Thymus (tissue), 14 donors: ENCODE data around the gene STAC3. TPM values are rescaled to one million over a fixed set of nuclear protein-coding genes. Genes with fewer than 3 reads are reported as not detected.
"Not testable (repeated sequence)": the region's sequence is repeated elsewhere in the genome, so short reads cannot be mapped to it uniquely, and the experiment has no call there.

ENCODE experiments used
- DNase-seq, 9 donors: peaks; one replicate each; pipeline ENCODE4 v3.0.0-alpha.2; 2013; ENCODE audit warnings: low spot score in 9 of 9, low read depth in 6 of 9, missing footprints in 1 of 9
- H3K27ac ChIP-seq, 2 donors: one replicate each; pipeline ENCODE4 v1.5.1; 2013; ENCODE audit warnings: control low read depth in 1 of 2, low read depth in 1 of 2, low read length in 1 of 2, mild to moderate bottlenecking in 1 of 2, moderate library complexity in 1 of 2
- H3K27me3 ChIP-seq, 2 donors: one replicate each; pipeline ENCODE4 v1.5.1; 2013; ENCODE audit warnings: low read length in 1 of 2; ENCODE audit not compliant: control insufficient read depth in 2 of 2, insufficient read depth in 1 of 2
- H3K36me3 ChIP-seq, 2 donors: one replicate each; pipeline ENCODE4 v1.5.1; 2013; ENCODE audit warnings: low read length in 1 of 2, mild to moderate bottlenecking in 1 of 2, moderate library complexity in 1 of 2; ENCODE audit not compliant: control insufficient read depth in 2 of 2, insufficient read depth in 2 of 2
- H3K4me1 ChIP-seq, 2 donors: one replicate each; pipeline ENCODE4 v1.5.1; 2013; ENCODE audit warnings: low read length in 2 of 2; ENCODE audit not compliant: control insufficient read depth in 2 of 2, insufficient read depth in 2 of 2
- H3K4me3 ChIP-seq, 2 donors: one replicate each; pipeline ENCODE4 v1.5.1; 2013; ENCODE audit warnings: low read length in 2 of 2, control low read depth in 1 of 2, mild to moderate bottlenecking in 1 of 2
- H3K9me3 ChIP-seq, 2 donors: one replicate each; pipeline ENCODE4 v1.5.1; 2013; ENCODE audit warnings: low read length in 1 of 2, mild to moderate bottlenecking in 1 of 2; ENCODE audit not compliant: control insufficient read depth in 2 of 2, insufficient read depth in 1 of 2
- WGBS: extraction: QIAGEN DNeasy Blood & Tissue Kit; methylation state at CpG from one replicate; pipeline ENCODE4 v1.1.7; 2013; 5-methylcytosine and 5-hydroxymethylcytosine counted together
- long read RNA-seq, 10 donors: transcript quantifications; one replicate each; lab custom pipeline, GENCODE V29; 2026
- polyA plus RNA-seq: library from polyadenylated mRNA; stranded (reverse); fragments of 200-250 nt; gene quantifications from one replicate; pipeline ENCODE4 v1.2.3, GENCODE V29; 2013
- total RNA-seq: library from RNA; stranded (reverse); fragments of 120-200 nt; gene quantifications from one replicate; pipeline ENCODE4 v1.2.4, GENCODE V29; 2013
- donor health status: healthy.

Gene STAC3
- total RNA-seq (2.1 TPM), polyA plus RNA-seq (12.3 TPM)
- long read RNA-seq, donor 1, result 0 reads
- long read RNA-seq, donor 2, result 0 reads
- long read RNA-seq, donor 3, partial matches to known transcripts, result 0 of 1 reads
- long read RNA-seq, donor 3, other reads (novel, unspliced or antisense), result 0 of 1 reads
- long read RNA-seq, donor 4, result 0 reads
- long read RNA-seq, donor 5, result 0 reads
- long read RNA-seq, donor 6, result 0 reads
- long read RNA-seq, donor 7, result 0 reads
- long read RNA-seq, donor 8, result 0 reads
- long read RNA-seq, donor 9, result 0 reads
- long read RNA-seq, donor 10, result 0 reads

DNA sequence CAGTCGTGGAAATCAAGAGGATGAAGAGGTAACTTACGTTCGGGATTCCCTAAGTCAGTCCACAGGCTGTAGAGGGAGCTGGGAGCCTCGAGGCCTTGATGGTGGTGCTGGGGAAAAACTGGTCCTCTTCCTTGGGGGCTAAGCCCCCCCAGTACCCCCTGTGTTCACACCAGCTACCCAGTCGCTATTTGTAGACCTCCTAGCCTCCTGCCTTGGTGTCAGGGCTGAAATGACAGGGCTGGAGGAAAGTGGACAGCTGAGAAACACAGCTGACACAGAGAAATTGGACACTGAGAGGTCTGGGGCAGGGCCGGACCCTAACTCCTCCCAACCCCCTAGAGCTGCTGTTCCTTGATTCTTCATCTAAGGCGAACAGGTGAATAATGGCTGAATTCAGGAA lies at the start of gene STAC3:
Gene STAC3 (minus strand): TSS at position 232 of the 400 bp plus-strand sequence. CDS start 1,551 bp downstream, outside the sequence.
- DNase-seq, result no peak
- WGBS, result 93% methylated on average over 7 of the region's 7 CpGs
- peaks cover 2 to 10% of the 10 kb centered on the region in 2 donors for H3K4me1 ChIP-seq

DNA sequence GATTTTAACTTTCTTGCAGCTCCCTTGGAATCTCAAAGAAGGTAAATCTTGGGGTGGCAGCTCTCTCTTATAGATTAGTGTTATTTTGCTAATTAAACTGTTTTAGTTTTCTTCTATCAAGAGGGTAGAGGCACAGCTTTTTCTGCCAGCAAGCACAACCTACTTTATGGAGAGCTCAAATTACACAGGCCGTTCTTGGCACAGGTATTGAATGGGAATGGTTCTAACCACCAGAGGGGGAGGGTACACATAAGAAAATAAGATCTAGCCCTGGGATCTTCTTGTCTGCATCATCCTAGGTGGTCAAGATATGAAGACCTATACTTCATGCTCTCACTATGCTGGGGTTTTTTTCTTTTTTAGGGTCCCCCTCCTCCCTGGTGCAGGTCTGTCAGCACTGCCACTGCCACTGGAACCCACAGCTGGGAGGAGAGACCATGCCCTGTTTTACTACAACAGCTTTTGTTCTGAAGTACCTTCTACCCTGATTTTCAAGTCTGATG lies 48.6 kb upstream of the STAC3 start:
- whole genome bisulfite sequencing, result 98% methylated on average over 1 of the region's 1 CpG
- no peaks in the 10 kb centered on the region for H3K27me3 ChIP-seq
- H3K4me1 ChIP-seq, result no peaks in the 10 kb centered on the region
- no peak overlapping the region for H3K4me3 ChIP-seq
- H3K9me3 ChIP-seq, result no peaks in the 10 kb centered on the region
- DNase-seq, result no peak
- H3K27ac ChIP-seq, result no peak overlapping the region
- peaks cover 46 to 73% of the 10 kb centered on the region in 2 donors for H3K36me3 ChIP-seq

More for the DNA sequence above, at the start of gene STAC3:
- Histone ChIP-seq H3K36me3 (peaks cover 13 to 16% of the 10 kb centered on the region in 2 donors), H3K9me3 (peaks cover 0 to 5% of the 10 kb centered on the region in 2 donors), H3K27ac (no peak within 1 kb of the TSS), H3K4me3 (no peak within 1 kb of the TSS), H3K27me3 (no peaks in the 10 kb centered on the region)

DNA sequence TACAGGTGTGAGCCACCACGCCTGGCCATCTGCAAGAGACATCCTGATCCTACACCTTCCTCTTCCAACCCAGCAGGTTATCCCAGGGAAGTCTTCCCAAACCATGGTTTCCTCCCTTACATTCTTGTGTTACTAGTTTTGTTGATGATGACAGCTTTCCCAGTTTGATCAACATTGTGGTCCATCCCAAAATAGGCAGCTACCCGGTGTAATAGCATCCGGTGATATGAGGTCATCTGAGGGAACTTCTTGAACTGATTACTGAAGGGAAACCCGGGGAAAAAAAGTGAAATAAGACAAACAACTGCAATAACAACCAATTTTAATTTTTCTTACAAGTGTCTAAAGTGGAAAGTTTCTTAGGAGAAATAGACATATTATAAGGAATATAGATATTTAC lies 45.3 kb upstream of the STAC3 start:
- Histone ChIP-seq H3K9me3 (no peaks in the 10 kb centered on the region), H3K4me3 (no peak overlapping the region), H3K27me3 (no peaks in the 10 kb centered on the region), H3K4me1 (no peaks in the 10 kb centered on the region), H3K27ac (no peak overlapping the region), H3K36me3 (peaks cover 51 to 81% of the 10 kb centered on the region in 2 donors)
- WGBS, result over 99% methylated on average over 4 of the region's 4 CpGs
- DNase-seq, result no peak

DNA sequence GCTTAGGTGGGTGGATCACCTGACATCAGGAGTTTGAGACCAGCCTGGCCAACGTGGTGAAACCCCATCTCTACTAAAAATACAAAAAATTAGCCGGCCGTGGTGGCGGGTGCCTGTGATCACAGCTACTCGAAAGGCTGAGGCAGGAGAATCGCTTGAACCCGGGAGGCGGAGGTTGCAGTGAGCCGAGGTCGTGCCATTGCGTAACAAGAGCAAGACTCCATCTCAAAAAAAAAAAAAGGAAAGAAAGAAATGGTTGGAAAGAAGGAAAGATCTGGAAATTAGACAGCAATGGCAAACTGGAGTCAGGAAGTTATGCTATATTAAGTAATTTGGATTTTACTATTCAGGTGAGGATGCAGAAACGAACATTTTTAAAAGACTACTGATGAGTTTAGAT lies 31.1 kb upstream of the STAC3 start:
- not testable (repeated sequence) for H3K9me3 ChIP-seq, H3K4me3 ChIP-seq, DNase-seq, H3K27me3 ChIP-seq, H3K27ac ChIP-seq
- WGBS, result 96% methylated on average over 12 of the region's 12 CpGs
- peaks cover 7 to 11% of the 10 kb centered on the region in 2 donors for H3K4me1 ChIP-seq
- H3K36me3 ChIP-seq, result peaks cover 46 to 68% of the 10 kb centered on the region in 2 donors

DNA sequence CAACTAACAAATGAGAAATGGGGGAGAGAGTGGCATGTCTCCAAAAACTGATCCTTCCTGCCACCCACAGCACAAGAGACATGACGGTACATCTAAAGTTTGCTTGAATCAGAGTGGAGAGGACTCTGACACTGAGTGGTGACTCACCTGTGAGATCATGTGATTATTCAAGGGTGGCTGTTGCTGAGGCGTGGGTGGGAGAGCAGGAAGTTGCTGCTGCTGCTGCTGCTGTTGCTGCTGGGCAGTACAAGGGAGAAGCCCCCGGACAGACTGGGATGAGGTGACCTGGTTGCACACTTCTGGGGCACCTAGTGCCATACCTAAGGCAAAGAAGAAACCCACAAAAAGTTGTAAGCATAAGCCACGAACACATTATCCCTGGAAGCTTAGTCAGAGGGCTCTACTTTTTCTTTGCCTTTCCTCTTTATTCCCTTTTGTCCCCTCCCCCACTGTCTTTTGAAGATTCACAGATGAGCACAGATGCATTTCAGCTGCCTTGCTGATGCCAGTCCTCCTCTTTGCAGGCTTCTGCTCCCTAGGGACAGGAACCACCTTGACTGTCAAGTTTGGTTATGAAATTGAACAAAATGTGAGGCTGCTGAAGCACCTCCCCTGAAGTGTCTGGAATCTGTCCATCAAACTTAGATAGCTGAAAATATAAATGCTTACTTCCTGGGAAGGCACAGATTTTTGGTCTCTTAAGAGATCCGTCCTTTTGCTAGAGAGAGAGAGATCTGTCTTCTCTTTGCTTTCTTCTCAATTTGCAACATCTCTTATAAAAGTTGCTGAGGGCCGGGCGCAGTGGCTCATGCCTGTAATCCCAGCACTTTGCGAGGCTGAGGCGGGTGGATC lies 29.4 kb upstream of the STAC3 start:
- Histone ChIP-seq H3K36me3 (peaks cover 46 to 61% of the 10 kb centered on the region in 2 donors), H3K27me3 (no peaks in the 10 kb centered on the region), H3K4me1 (peaks cover 7 to 11% of the 10 kb centered on the region in 2 donors), H3K9me3 (no peaks in the 10 kb centered on the region), H3K27ac (peak overlapping the region; percentile 62 to 90), H3K4me3 (no peak overlapping the region)
- DNase-seq, result peak; percentile 26 to 81 (median 58)
- WGBS, result 66% methylated on average over 9 of the region's 9 CpGs

DNA sequence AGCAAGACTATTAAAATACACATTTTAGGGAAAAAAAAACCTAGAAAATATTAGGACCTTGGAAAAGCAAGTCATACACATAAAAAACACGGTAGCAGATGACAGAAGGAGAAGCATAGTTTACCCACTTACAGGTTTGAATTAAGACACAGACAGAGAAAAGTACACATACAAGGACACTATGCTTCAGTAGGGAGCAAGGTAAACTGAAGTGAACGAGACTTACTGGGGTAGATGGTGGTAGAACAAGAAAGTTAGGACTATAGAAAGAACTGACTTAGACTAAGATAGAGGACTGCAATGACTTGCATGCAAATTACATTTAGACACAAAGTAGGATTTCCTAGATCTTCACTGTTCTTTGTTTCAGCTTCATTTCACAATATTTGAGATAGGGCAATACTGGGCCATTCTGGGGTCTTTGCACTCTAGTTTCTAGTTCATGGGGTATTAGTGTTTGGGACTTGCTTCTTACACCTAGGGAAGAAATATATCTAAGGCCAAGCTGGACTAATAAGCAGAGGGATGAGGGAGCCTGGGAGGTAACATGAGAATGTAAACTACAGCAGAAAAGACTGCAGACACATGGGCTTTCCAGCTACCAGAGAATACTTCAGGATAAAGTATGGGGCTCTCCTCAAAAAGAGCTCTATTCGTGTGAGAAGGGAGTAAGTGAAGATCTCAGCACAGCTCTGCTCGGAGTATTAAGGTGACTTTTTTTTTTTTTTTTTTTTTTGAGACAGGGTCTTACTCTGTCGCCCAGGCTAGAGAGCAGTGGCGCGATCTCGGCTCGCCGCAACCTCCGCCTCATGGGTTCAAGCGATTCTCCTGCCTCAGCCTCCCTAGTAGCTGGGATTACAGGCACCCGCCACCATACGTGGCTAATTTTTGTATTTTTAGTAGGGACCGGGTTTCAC lies 27.7 kb upstream of the STAC3 start:
- 99% methylated on average over 15 of the region's 15 CpGs for WGBS
- Histone ChIP-seq H3K4me1 (peaks cover 7 to 11% of the 10 kb centered on the region in 2 donors), H3K4me3 (no peak overlapping the region), H3K36me3 (peaks cover 40 to 57% of the 10 kb centered on the region in 2 donors), H3K27ac (no peak overlapping the region), H3K27me3 (no peaks in the 10 kb centered on the region), H3K9me3 (no peaks in the 10 kb centered on the region)
- DNase-seq, result no peak

DNA sequence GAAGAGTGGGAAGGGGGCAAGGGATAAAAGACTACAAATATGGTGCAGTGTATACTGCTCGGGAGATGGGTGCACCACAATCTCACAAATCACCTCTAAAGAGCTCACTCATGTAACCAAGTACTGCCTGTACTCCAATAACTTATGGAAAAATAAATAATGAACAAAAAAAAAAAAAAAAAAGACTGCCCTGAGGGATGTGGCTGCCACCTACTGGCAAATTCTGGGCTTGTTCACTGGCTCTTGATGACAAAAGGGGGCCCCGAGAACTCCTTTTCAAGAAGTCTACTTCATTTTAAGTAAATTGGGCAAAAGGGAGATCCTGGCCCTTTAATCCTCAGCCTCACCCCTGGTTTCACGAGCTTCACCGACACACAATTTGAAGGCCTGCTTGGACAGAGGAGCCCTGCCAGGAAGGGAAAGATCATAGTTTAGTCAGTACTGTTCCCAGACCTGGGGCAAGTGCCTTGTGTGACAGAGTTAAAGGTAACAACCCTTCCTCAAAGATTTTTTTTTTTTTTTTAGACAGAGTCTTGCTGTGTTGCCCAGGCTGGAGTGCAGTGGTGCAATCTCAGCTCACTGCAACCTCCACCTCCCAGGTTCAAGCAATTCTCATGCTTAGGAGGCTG lies 26.1 kb upstream of the STAC3 start:
- Histone ChIP-seq H3K27me3 (no peaks in the 10 kb centered on the region), H3K27ac (no peak overlapping the region), H3K9me3 (no peaks in the 10 kb centered on the region), H3K4me1 (peaks cover 7 to 11% of the 10 kb centered on the region in 2 donors), H3K36me3 (peaks cover 43 to 61% of the 10 kb centered on the region in 2 donors), H3K4me3 (no peak overlapping the region)
- DNase-seq, result peak in 1 of 9 donors; percentile 5
- 82% methylated on average over 4 of the region's 4 CpGs for WGBS

DNA sequence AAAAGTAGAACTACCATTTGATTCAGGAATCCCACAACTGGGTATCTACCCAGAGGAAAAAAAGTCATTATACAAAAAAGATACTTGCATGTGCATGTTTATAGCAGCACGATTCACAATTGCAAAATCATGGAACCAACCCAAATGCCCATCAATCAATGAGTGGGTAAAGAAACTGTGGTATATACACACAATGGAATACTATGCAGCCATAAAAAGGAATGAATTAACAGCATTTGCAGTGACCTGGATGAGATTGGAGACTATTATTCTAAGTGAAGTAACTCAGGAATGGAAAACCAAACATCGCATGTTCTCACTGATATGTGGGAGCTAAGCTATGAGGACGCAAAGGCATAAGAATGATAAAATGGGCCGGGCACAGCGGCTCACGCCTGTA lies 25.2 kb upstream of the STAC3 start:
- WGBS, result 98% methylated on average over 6 of the region's 6 CpGs
- H3K4me3 ChIP-seq, H3K27me3 ChIP-seq, DNase-seq, H3K9me3 ChIP-seq, H3K27ac ChIP-seq: not testable (repeated sequence)
- H3K4me1 ChIP-seq, result peaks cover 7 to 11% of the 10 kb centered on the region in 2 donors
- H3K36me3 ChIP-seq, result peaks cover 39 to 58% of the 10 kb centered on the region in 2 donors
